Testis (tissue), 3 donors: ENCODE results near the gene FBN2. TPM values are rescaled to one million over a fixed set of nuclear protein-coding genes. Genes with fewer than 3 reads are reported as not detected.
"Not testable (repeated sequence)": the region's sequence is repeated elsewhere in the genome, so short reads cannot be mapped to it uniquely, and the experiment has no call there.

Experiments used
- DNase-seq: peaks from one replicate; pipeline ENCODE4 v3.0.0-alpha.2; 2019
- H3K27ac ChIP-seq, 2 donors: fragments of 200-600 bp; sonication (generic); one replicate each; pipeline ENCODE4 v1.5.1; 2019
- H3K27me3 ChIP-seq: fragments of 200-600 bp; sonication (generic); one replicate; pipeline ENCODE4 v1.5.1; 2019
- H3K36me3 ChIP-seq: fragments of 200-600 bp; sonication (generic); one replicate; pipeline ENCODE4 v1.5.1; 2017; ENCODE audit warnings: low read depth; ENCODE audit errors: missing control alignments
- H3K4me1 ChIP-seq: fragments of 200-600 bp; sonication (generic); one replicate; pipeline ENCODE4 v1.5.1; 2019
- H3K4me3 ChIP-seq, 2 donors: fragments of 200-600 bp; sonication (generic); one replicate each; pipeline ENCODE4 v1.5.1; 2017 to 2019
- H3K9me3 ChIP-seq: fragments of 200-600 bp; sonication (generic); one replicate; pipeline ENCODE4 v1.5.1; 2017
- CTCF ChIP-seq, 3 experiments: fragments of 450-650 bp in 2 of 3; fragments of 200-600 bp in 1 of 3; sonication (generic) in 1 of 3; IDR thresholded peaks; one replicate each; pipeline ENCODE4 v1.5.1; 2016 to 2019; ENCODE audit warnings: antibody characterized with exemption in 3 of 3, mild to moderate bottlenecking in 2 of 3, moderate library complexity in 1 of 3
- POLR2A ChIP-seq: fragments of 450-650 bp; IDR thresholded peaks from one replicate; pipeline ENCODE4 v1.6.1; 2017; ENCODE audit warnings: antibody characterized with exemption, mild to moderate bottlenecking, moderate library complexity
- WGBS, 2 donors: methylation state at CpG; one replicate each; pipeline ENCODE4 v1.1.5; 2018; 5-methylcytosine and 5-hydroxymethylcytosine counted together
- intact Hi-C: fragments of 100-400 bp; cut with DNase I; formaldehyde crosslinking; loops from one replicate; pipeline ENCODE4 v1.15.1; 2023; ENCODE audit warnings: low total_unique reads
- polyA plus RNA-seq: library from polyadenylated mRNA; stranded (reverse); fragments of 350-450 nt; fragmentation: Illumina TruSeq; extraction: RNeasy Lipid Tissue Mini Kit (QIAGEN cat#74804); gene quantifications from one replicate; pipeline ENCODE4 v1.2.3, GENCODE V29; 2014; ENCODE audit warnings: low read depth, low replicate concordance; ENCODE audit not compliant: insufficient read depth
- total RNA-seq, 2 donors: library from RNA; depleted of rRNA; stranded (reverse); fragments of >200 nt; gene quantifications; one replicate each; pipeline ENCODE4 v1.2.3, GENCODE V29; 2016

The FBN2 gene
- total and polyA plus RNA-seq, 3 donors from 2014 or later: 13.8 to 22.4 (median 17.5) TPM

- Histone ChIP-seq H3K4me3 (no peak overlapping the region), H3K9me3 (no peaks in the 10 kb centered on the region), H3K27ac (no peak overlapping the region), H3K4me1 (no peaks in the 10 kb centered on the region), H3K36me3 (no peaks in the 10 kb centered on the region), H3K27me3 (no peaks in the 10 kb centered on the region)
- TF ChIP-seq CTCF (IDR thresholded peaks at IDR 0.05) (no peak), POLR2A (no peak)
- intact Hi-C loops: no loop called here
- 33 to 57% methylated on average over 1 of the region's 1 CpG for WGBS, 2 donors
- DNase-seq: no peak
These were observed 71.1 kb downstream of the FBN2 start for GRCh38 chr5:128466980-128467379.

- DNase-seq: no peak
- Histone ChIP-seq H3K27ac (no peak overlapping the region), H3K27me3 (no peaks in the 10 kb centered on the region), H3K36me3 (no peaks in the 10 kb centered on the region), H3K9me3 (no peaks in the 10 kb centered on the region), H3K4me1 (no peaks in the 10 kb centered on the region), H3K4me3 (no peak overlapping the region)
- no peak for TF ChIP-seq POLR2A
- TF ChIP-seq CTCF (IDR thresholded peaks at IDR 0.05): no peak
- intact Hi-C loops: no loop called here
- 50% methylated on average over 5 of the region's 5 CpGs for WGBS, 2 donors
These were observed 71.5 kb downstream of the FBN2 start for GRCh38 chr5:128466554-128466953.

- Histone ChIP-seq H3K4me3 (no peak overlapping the region), H3K9me3 (no peaks in the 10 kb centered on the region), H3K36me3 (no peaks in the 10 kb centered on the region), H3K27ac (no peak overlapping the region), H3K4me1 (no peaks in the 10 kb centered on the region), H3K27me3 (no peaks in the 10 kb centered on the region)
- TF ChIP-seq CTCF (IDR thresholded peaks at IDR 0.05) (no peak), POLR2A (no peak)
- intact Hi-C loops: no loop called here
- 90 to 92% methylated on average over 9 of the region's 9 CpGs for WGBS, 2 donors
- DNase-seq: no peak
These were observed 73.4 kb downstream of the FBN2 start for GRCh38 chr5:128464596-128464995.

GRCh38 chr5:128462330-128462729, 75.7 kb downstream of the FBN2 start:
- no peak overlapping the region for H3K4me3 ChIP-seq
- H3K27ac ChIP-seq: no peak overlapping the region
- no peaks in the 10 kb centered on the region for H3K9me3 ChIP-seq
- no peak for TF ChIP-seq POLR2A
- TF ChIP-seq CTCF (IDR thresholded peaks at IDR 0.05): no peak
- H3K36me3 ChIP-seq: no peaks in the 10 kb centered on the region
- H3K4me1 ChIP-seq: no peaks in the 10 kb centered on the region
- intact Hi-C loops: no loop called here
- DNase-seq: no peak
- H3K27me3 ChIP-seq: no peaks in the 10 kb centered on the region
- WGBS, 2 donors: 31 to 48% methylated on average over 2 of the region's 2 CpGs

GRCh38 chr5:128457147-128457915, 80.7 kb downstream of the FBN2 start:
- H3K27ac ChIP-seq, H3K36me3 ChIP-seq, intact Hi-C loops, H3K4me3 ChIP-seq, H3K4me1 ChIP-seq, DNase-seq, H3K9me3 ChIP-seq, H3K27me3 ChIP-seq: not testable (repeated sequence)
- 54 to 69% methylated on average over 3 of the region's 3 CpGs for WGBS, 2 donors
